Endothelial cell (in vitro differentiated cells): Measurements from ENCODE around the gene KCNQ1. TPM values are rescaled to one million over a fixed set of nuclear protein-coding genes. Genes with fewer than 3 reads are reported as not detected.

Experiments
- DNase-seq: peaks from one replicate; pipeline ENCODE4 v3.0.0; 2021; ENCODE audit warnings: low spot score
- H3K27ac Mint-ChIP-seq: one replicate; pipeline ENCODE4 v1.8.0; 2021; ENCODE audit warnings: mixed read lengths, inconsistent platforms; ENCODE audit not compliant: unreplicated experiment
- H3K27me3 Mint-ChIP-seq: one replicate; pipeline ENCODE4 v1.8.0; 2021; ENCODE audit warnings: mild to moderate bottlenecking, moderate library complexity, mixed read lengths, inconsistent platforms; ENCODE audit not compliant: unreplicated experiment
- H3K36me3 Mint-ChIP-seq: one replicate; pipeline ENCODE4 v1.8.0; 2021; ENCODE audit warnings: mild to moderate bottlenecking, low read depth, mixed read lengths, inconsistent platforms; ENCODE audit not compliant: unreplicated experiment
- H3K4me1 Mint-ChIP-seq: one replicate; pipeline ENCODE4 v1.8.0; 2021; ENCODE audit warnings: mild to moderate bottlenecking, mixed read lengths, inconsistent platforms; ENCODE audit not compliant: unreplicated experiment
- H3K4me3 Mint-ChIP-seq: one replicate; pipeline ENCODE4 v1.8.0; 2021; ENCODE audit warnings: mild to moderate bottlenecking, mixed read lengths, inconsistent platforms; ENCODE audit not compliant: unreplicated experiment
- H3K9me3 Mint-ChIP-seq: one replicate; pipeline ENCODE4 v1.8.0; 2021; ENCODE audit warnings: mixed read lengths, inconsistent platforms; ENCODE audit not compliant: unreplicated experiment
- total RNA-seq: library from RNA; stranded (reverse); fragmentation: NEBNext Ultra II Directional; extraction: Animal tissue kit (Norgen Biotek cat#: 25700); gene quantifications from one replicate; pipeline ENCODE4 v1.2.1, GENCODE V29; 2021; ENCODE audit not compliant: unreplicated experiment
- TF ChIP-seq, protein P1 (sequence below): fragments of 200-600 bp; sonication (generic); IDR thresholded peaks from one replicate; pipeline ENCODE4 v1.5.0; 2021; ENCODE audit warnings: antibody characterized with exemption; ENCODE audit not compliant: unreplicated experiment

KCNQ1 gene
- total RNA-seq, 1 donor from 2014 or later, result 35.3 TPM

DNA sequence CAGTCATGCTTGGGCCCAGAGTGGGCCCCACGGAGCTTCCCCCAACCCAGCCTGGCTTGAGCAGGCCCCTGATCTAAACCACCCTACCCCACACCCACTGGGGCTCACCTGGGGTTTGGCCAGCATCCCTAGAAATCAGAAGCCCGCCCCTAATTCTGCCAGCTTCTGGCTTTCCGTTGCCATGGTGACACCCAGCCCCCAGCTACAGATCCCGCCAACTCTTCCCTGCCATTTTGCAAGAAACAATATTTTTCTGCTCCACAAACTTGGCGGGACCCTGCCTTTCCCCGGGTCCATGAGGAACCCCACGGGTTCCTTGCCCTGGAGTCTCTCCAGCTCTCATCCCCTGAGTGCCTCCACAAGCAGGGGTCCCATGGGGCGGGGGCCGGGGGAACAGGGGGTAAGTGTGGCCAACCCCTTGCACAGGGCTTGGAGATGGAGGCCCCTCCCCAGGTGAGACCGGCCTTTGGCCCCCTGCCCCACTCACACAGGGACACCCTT is 350.7 kb downstream of the KCNQ1 start:
- Mint-ChIP-seq H3K27me3 (peaks cover 19% of the 10 kb centered on the region), H3K9me3 (peaks cover 6% of the 10 kb centered on the region), H3K4me3 (no peak overlapping the region), H3K27ac (no peak overlapping the region), H3K4me1 (no peaks in the 10 kb centered on the region), H3K36me3 (peaks cover 13% of the 10 kb centered on the region)
- no peak for DNase-seq
- TF ChIP-seq, protein P1, sequence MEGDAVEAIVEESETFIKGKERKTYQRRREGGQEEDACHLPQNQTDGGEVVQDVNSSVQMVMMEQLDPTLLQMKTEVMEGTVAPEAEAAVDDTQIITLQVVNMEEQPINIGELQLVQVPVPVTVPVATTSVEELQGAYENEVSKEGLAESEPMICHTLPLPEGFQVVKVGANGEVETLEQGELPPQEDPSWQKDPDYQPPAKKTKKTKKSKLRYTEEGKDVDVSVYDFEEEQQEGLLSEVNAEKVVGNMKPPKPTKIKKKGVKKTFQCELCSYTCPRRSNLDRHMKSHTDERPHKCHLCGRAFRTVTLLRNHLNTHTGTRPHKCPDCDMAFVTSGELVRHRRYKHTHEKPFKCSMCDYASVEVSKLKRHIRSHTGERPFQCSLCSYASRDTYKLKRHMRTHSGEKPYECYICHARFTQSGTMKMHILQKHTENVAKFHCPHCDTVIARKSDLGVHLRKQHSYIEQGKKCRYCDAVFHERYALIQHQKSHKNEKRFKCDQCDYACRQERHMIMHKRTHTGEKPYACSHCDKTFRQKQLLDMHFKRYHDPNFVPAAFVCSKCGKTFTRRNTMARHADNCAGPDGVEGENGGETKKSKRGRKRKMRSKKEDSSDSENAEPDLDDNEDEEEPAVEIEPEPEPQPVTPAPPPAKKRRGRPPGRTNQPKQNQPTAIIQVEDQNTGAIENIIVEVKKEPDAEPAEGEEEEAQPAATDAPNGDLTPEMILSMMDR, result no peak

GRCh38 chr11:2796091-2796490 is 351.3 kb downstream of the KCNQ1 start:
- H3K36me3 Mint-ChIP-seq, result peaks cover 16% of the 10 kb centered on the region
- H3K9me3 Mint-ChIP-seq, result peaks cover 6% of the 10 kb centered on the region
- H3K4me1 Mint-ChIP-seq, result no peaks in the 10 kb centered on the region
- H3K27ac Mint-ChIP-seq, result no peak overlapping the region
- TF ChIP-seq, protein P1, result no peak
- DNase-seq, result no peak
- no peak overlapping the region for H3K4me3 Mint-ChIP-seq
- peaks cover 24% of the 10 kb centered on the region for H3K27me3 Mint-ChIP-seq

DNA sequence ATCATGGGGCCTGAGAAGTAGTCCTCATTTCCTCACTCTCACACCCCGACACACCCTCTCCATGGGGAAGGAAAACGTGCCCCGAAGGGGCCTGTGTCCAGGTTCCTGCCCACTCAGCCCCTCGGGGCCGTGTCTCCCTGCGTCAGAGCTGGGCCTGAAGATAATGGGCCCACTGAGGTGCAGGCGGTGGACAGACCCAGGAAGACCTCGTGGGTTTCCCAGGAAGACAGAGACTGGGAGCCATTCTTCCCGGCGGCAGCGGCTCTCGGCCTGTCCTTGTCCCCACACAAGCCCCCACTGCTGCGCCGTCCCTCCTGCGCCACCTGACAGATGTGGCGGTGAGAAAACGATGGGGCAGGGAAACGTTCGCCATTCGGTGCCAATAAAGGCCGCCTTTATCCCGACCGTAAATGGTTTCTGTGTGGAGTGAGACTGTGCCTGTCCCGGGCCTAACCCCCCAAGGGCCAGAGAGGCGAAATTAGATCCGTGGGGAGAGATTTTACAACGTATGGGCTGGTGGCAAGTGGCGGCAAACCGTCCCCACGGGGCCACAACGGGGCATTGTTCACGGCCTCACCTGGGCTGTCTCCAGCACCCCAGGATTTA is 351.8 kb downstream of the KCNQ1 start:
- peaks cover 24% of the 10 kb centered on the region for H3K27me3 Mint-ChIP-seq
- DNase-seq, result no peak

DNA sequence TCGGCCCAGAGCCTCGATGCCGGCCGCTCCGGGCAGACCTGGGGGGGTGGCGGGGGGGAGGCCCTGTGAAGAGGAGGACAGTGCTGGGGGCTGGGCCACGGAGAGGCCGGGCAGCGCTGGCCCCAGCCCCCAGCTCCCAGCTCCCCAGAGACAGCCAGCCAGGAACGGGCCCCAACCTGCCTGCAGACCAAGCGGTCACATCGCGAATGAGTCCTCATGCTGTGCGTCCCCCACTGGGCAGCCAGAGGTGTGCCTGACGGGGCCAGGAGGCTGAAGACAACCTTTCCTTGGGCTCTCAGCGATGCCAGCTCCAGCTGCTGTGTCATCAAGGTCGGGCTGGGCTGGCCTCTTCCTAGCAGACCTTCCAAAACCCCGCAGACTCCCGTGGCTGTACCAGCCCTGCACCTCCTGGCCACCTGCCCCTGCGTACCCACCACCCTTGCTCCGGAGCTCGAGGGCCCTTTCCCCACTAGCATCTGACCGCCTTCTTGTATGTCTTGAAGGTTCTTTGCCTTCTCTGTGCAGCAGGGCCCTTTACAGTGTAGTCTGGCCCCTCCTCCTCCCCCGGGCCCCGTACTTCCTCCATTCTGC is 352.4 kb downstream of the KCNQ1 start:
- H3K27me3 Mint-ChIP-seq, result peaks cover 24% of the 10 kb centered on the region
- DNase-seq, result no peak
- no peak overlapping the region for H3K4me3 Mint-ChIP-seq
- H3K9me3 Mint-ChIP-seq, result peaks cover 6% of the 10 kb centered on the region
- TF ChIP-seq, protein P1, result no peak
- H3K36me3 Mint-ChIP-seq, result peaks cover 16% of the 10 kb centered on the region
- H3K4me1 Mint-ChIP-seq, result no peaks in the 10 kb centered on the region
- no peak overlapping the region for H3K27ac Mint-ChIP-seq

More for the DNA sequence above, 351.8 kb downstream of the KCNQ1 start:
- Mint-ChIP-seq H3K4me1 (no peaks in the 10 kb centered on the region), H3K4me3 (no peak overlapping the region), H3K36me3 (peaks cover 16% of the 10 kb centered on the region), H3K9me3 (peaks cover 6% of the 10 kb centered on the region), H3K27ac (no peak overlapping the region)
- TF ChIP-seq, protein P1, result no peak

DNA sequence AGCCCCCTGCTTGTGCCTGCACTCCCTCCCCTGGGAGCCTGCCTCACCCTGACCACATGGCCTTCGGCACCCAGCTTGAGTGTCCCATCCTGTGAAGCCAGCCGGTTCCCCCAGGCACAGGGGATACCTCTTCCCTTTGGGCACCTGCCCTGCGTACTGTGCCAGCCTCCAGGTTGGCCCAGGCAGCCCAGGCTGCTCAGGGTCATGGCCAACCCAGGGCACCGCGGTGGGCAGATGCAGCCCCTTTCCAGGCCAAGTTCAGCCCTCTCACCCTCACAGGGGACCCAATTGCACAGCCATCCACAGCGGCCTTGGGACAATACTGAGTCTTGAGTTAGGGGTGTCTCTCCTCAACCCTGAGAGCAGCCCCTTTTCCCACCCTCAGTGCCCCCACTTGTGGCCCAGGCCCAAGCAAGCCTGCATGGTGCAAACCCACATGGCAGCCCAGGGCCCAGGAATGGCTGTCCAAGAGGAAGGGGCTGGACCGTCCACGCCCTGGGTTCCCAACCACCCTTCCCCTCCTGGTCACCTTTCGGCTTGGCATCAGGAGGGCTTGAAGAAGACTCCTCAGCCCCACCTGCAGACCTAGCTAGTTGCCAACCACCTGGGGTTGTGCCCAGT is 353.0 kb downstream of the KCNQ1 start:
- H3K4me3 Mint-ChIP-seq, result no peak overlapping the region
- TF ChIP-seq, protein P1, result no peak
- DNase-seq, result no peak
- H3K4me1 Mint-ChIP-seq, result no peaks in the 10 kb centered on the region
- H3K27me3 Mint-ChIP-seq, result peaks cover 21% of the 10 kb centered on the region
- no peak overlapping the region for H3K27ac Mint-ChIP-seq
- peaks cover 16% of the 10 kb centered on the region for H3K36me3 Mint-ChIP-seq
- peaks cover 6% of the 10 kb centered on the region for H3K9me3 Mint-ChIP-seq
